HG03342 (cell line): ENCODE data around the gene DGUOK.

Experiments used
- ATAC-seq: cut with Tn5 transposase; IDR thresholded peaks from one replicate; pipeline ENCODE4 v1.9.1; 2021; ENCODE audit warnings: mild to moderate bottlenecking, moderate library complexity; ENCODE audit not compliant: unreplicated experiment

DGUOK gene

DNA sequence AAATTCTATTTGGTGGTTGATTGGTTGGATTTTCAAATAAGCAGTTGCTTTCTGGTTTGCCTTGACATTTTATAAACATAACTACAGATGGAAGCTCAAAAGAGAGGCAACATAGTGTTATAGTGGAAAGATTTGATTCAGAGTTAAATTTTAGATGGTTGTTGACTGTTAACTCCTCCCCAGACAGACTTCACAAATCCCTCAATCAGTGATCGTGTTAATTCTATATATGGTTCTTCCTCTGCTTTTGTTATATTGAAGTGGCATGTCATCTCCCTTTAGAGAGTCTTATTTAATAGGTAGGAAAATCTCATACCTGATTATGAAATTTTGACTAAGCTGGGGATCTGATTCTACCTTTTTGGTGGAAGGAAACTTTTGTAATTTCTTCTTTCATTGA lies 19.5 kb downstream of the DGUOK start:
- ATAC-seq, result no peak

DNA sequence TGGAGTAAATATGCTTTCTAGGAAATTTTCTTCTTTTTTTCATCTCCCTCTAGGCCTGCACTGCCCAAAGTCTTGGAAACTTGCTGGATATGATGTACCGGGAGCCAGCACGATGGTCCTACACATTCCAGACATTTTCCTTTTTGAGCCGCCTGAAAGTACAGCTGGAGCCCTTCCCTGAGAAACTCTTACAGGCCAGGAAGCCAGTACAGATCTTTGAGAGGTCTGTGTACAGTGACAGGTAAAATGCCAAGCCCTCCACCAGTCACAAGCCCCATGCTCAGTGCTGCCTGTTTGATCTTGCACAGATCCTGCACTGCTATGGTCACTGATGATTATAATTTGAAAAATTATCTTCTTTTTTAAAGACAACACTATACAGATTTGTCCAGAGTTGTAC lies 20.0 kb downstream of the DGUOK start:
- ATAC-seq, result no peak

GRCh38 chr2:73947412-73948018 lies 20.8 kb downstream of the DGUOK start:
- ATAC-seq, result no peak

DNA sequence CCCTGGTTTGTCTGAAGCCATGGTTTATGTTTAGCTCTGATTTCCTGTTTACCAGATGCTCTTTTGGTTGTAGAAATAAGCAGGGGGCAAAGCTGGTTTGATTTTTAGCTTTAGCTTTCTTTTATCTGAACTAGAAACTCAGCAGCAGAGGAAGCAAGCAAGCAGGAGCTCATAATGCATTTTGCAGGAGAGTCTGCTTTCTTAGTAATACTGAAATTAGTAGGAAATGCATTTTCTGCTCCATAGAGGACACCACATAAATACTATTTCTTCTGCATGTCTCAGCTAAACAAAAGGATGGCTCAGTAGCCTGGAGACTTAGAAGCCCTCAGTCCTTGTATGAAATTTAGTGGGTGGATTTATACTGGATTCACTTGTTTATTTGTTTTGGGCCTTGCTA lies 23.1 kb downstream of the DGUOK start:
- ATAC-seq, result no peak

DNA sequence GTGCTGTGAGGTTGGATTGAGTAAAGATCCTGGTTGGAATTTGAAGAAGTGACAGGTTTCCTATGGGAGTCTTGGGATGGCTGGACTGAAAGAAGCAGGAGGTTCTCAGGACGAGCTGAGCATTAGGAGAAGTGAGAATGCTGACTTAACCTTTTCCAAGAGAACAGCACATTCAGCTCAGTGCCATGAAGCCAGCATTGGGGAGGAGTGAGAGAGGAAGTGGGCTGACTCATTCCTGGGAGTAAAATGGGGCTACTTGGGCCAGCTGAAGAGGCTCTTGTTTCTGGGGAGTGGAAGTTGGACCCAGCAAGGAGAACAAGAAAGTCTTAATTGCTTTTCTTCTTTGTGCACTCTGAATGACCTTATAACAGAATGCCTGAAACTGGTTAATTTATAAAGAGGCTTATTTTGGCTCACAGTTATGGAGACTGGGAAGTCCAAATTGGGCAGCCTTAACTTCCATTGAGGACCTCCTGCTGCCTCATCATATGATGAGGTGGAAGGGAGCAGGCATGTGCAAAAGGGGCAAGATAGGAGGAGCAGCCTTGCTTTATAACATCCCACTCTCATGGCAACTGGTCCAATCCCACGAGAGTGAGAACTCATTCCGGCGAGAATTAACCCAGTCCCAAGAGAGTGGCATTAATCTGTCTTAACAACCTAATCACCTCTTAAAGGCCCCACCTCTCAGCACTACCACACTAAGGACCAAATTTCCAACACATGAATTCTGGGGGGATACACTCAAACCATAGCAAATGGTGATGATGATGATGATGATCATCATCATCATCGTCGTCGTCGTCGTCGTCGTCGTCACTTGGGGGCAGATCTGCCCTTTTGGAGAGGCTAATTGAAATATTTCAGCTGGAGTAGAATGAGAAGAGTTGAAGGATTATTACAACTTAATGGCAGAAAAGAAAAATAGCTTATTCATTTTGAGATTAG lies 26.1 kb downstream of the DGUOK start:
- no peak for ATAC-seq

- no peak for ATAC-seq
Observed at GRCh38 chr2:73956218-73956865, 29.7 kb downstream of the DGUOK start.

GRCh38 chr2:73961274-73961673 lies 34.6 kb downstream of the DGUOK start:
- no peak for ATAC-seq

DNA sequence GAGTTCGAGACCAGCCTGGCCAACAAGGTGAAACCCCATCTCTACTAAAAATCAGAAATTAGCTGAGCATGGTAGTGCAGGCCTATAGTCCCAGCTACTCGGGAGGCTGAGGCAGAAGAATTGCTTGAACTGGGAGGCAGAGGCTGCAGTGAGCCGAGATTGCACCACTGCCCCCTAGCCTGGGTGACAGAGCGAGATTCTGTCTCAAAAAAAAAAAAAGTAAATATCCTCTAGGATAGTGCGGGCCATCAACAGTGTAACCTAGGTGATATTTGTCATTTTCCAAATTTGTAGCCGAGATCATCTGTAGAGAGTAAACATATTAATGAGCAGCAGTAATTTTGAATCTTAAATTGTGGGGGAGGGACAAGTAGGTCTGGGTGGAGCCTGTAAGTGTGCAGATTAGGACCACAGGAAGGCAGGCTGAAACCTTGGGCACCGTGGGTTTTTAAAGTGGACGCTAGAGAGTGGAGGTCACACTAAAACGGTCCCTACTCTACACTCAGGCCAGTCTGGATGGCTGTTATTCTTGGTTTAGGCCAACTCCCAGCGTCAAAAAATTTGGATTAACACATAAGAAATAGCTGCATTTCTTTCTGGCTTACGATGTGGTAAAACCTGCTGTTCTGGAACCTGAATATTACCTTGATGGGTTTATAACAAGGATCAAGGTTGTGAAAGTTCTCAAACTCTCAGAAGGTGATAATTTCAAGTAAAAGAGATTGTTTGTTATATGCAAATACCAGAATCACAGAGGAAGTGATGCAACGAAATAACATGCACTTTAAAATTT lies 35.3 kb downstream of the DGUOK start:
- no peak for ATAC-seq

- no peak for ATAC-seq
Observed at GRCh38 chr2:73962798-73963197, 36.1 kb downstream of the DGUOK start.

DNA sequence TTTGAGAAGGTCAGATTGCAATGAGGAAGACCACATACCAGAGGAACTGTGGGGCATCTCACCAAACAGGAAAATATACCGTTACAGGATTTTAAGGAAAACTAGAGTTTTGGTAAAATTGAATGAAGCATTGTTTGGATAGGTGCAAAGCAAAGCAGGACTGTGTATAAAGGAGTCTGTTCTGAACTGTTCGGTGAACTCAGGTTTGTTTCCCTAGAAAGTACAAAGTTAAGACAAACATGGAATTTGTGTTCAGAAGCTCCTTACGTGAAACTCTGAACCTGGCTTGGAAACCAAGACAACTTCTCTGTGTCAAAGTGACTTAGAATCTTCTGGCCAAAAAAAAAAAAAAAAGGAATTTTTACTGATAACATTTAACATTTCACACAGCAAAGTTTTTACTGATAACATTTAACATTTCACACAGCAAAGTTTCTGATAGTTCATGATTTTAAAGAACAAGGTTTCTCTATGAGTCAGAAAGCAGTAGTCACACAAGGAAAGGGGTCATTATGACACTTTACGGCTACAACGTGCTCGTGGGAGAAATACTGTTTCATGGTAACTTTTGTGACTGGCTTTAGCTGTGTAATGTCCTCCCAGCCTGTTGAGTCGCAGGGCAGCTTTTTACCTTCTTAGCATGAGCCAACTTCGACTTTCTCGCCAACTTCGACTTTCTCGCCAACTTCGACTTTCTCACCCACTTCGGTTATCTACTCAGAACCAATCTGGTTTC lies 36.9 kb downstream of the DGUOK start:
- ATAC-seq, result no peak

- no peak for ATAC-seq
Observed at GRCh38 chr2:73964223-73964622, 37.5 kb downstream of the DGUOK start.

GRCh38 chr2:73965053-73965452 lies 38.4 kb downstream of the DGUOK start:
- ATAC-seq, result no peak

GRCh38 chr2:73968357-73968937 lies 41.8 kb downstream of the DGUOK start:
- no peak for ATAC-seq

GRCh38 chr2:73969356-73969755 lies 42.7 kb downstream of the DGUOK start:
- ATAC-seq, result no peak

- ATAC-seq, result no peak
Observed at GRCh38 chr2:73970141-73970803, 43.6 kb downstream of the DGUOK start.

GRCh38 chr2:73970850-73971471 lies 44.3 kb downstream of the DGUOK start:
- ATAC-seq, result peak; percentile 59

GRCh38 chr2:73971722-73972121 lies 45.0 kb downstream of the DGUOK start:
- ATAC-seq, result no peak

DNA sequence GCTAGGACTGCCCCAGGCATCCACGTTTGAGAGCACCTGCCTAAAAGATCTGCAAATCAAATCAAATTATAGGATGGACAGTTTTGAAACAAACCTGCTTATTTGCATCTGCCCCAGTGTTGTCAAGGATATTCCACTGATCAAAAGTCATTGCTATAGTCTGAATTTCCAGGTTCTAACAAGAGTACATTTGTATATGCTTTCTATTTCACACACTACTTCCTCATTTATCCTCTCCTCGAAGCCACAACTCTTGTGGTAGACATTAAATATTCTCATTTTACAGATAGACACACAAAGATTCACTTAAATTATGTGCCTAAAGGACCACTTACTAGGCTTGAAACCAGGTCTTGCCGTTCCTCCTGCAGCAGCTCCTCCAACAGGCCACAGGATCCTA lies 46.2 kb downstream of the DGUOK start:
- ATAC-seq, result peak; percentile 53

DNA sequence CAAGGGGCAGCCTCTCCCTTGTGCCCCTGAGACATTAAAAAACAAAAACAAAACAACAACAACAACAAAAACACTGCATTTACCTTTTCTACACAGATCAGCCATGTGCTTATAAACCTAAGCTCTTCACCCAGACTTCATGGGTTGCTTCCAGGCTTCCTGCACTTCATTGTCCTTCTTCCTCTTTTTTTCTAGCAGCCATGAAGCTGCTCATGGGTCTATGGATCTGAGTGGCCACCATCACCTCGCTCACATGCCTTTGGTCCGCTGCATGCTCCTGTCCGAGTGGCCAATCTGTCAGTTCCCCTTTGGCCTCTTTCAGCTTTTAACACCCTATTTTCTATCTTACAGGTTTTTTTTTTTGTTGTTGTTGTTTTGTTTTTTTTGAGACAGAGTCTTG lies 49.1 kb downstream of the DGUOK start:
- ATAC-seq, result no peak
